ENCODE measurements around the gene ARHGEF6.

DNA sequence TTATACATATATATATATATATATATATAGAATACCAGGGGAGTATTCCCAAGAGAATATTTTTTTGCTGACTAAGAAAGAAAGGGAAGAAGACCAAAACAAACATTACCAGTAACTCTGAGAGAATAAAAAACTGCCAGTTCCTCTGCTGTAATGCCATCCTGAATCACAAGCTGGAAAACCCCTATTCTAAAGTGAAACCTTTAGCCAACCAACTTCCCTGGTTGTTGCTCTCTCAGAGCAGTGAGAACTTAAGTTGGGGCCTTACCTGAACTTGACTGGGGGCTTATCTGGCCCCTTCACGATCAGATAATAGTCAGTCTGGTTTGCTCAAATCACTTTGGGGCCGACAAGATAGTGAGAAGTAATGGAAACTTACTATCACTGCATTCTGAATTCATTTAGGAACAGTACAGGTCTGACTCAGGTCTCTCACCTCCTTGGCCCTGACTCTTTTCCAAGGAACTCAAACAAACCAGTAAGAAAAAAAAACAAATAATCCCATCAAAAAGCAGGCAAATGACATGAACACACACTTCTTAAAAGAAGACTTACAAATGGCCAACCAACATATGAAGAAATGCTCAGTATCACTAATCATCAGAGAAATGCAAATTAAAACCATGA, 70.3 kb downstream of the ARHGEF6 start:
- no peak for TF ChIP-seq POLR2AphosphoS5 (IDR thresholded peaks at IDR 0.05)
- TF ChIP-seq, protein P1, sequence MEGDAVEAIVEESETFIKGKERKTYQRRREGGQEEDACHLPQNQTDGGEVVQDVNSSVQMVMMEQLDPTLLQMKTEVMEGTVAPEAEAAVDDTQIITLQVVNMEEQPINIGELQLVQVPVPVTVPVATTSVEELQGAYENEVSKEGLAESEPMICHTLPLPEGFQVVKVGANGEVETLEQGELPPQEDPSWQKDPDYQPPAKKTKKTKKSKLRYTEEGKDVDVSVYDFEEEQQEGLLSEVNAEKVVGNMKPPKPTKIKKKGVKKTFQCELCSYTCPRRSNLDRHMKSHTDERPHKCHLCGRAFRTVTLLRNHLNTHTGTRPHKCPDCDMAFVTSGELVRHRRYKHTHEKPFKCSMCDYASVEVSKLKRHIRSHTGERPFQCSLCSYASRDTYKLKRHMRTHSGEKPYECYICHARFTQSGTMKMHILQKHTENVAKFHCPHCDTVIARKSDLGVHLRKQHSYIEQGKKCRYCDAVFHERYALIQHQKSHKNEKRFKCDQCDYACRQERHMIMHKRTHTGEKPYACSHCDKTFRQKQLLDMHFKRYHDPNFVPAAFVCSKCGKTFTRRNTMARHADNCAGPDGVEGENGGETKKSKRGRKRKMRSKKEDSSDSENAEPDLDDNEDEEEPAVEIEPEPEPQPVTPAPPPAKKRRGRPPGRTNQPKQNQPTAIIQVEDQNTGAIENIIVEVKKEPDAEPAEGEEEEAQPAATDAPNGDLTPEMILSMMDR (IDR thresholded peaks at IDR 0.05), result no peak
